Activated naive CD4-positive, alpha-beta T cell treated with anti-CD3 and anti-CD28 coated beads, Interleukin-2, amount 50 U/mL, for 72 hours (primary cell): ENCODE measurements around the gene MUCL3. TPM values are rescaled to one million over a fixed set of nuclear protein-coding genes. Genes with fewer than 3 reads are reported as not detected.
"Not testable (repeated sequence)": the region's sequence is repeated elsewhere in the genome, so short reads cannot be mapped to it uniquely, and the experiment has no call there.

Experiments
- ATAC-seq, 2 donors: fragments of 150-1000 bp; cut with Tn5 transposase; 2 replicates each; pipeline ENCODE4 v1.10.0; 2021; ENCODE audit warnings: mild to moderate bottlenecking in 2 of 2, moderate library complexity in 2 of 2
- DNase-seq, 2 donors: peaks; one replicate each; pipeline ENCODE4 v3.0.0; 2021 to 2022; ENCODE audit warnings: low spot score in 2 of 2
- H3K27ac Mint-ChIP-seq, 2 donors: one replicate each; pipeline ENCODE4 v1.8.0; 2022; ENCODE audit warnings: mild to moderate bottlenecking in 2 of 2, mixed read lengths in 2 of 2
- H3K36me3 Mint-ChIP-seq, 2 donors: one replicate each; pipeline ENCODE4 v1.8.0; 2022; ENCODE audit warnings: mixed read lengths in 2 of 2
- H3K9me3 Mint-ChIP-seq, 2 donors: one replicate each; pipeline ENCODE4 v1.8.0; 2022; ENCODE audit warnings: mixed read lengths in 2 of 2
- total RNA-seq, 2 donors: library from RNA; stranded (reverse); gene quantifications; one replicate each; pipeline ENCODE4 v1.2.3, GENCODE V29; 2022

MUCL3 gene
- total RNA-seq, 2 donors from 2014 or later, result not detected

GRCh38 chr6:30954631-30955366 lies 14.0 kb downstream of the MUCL3 start:
- H3K36me3 Mint-ChIP-seq, result peaks cover 0 to 9% of the 10 kb centered on the region in 2 donors
- no peak overlapping the region for H3K27ac Mint-ChIP-seq
- ATAC-seq, result peak in 1 of 2 donors; percentile 12
- peaks cover 10 to 12% of the 10 kb centered on the region in 2 donors for H3K9me3 Mint-ChIP-seq
- DNase-seq, result no peak

- peaks cover 0 to 5% of the 10 kb centered on the region in 2 donors for H3K36me3 Mint-ChIP-seq
- peaks cover 5 to 11% of the 10 kb centered on the region in 2 donors for H3K9me3 Mint-ChIP-seq
- H3K27ac Mint-ChIP-seq, result peak overlapping the region in 1 of 2 donors; percentile 34
- ATAC-seq, result peak; percentile 88 to 90
- peak; percentile 71 to 72 for DNase-seq
Observed at GRCh38 chr6:30955367-30956042, 14.7 kb downstream of the MUCL3 start.

GRCh38 chr6:30957716-30958115 lies 16.9 kb downstream of the MUCL3 start:
- no peaks in the 10 kb centered on the region for H3K36me3 Mint-ChIP-seq
- H3K9me3 Mint-ChIP-seq, result no peaks in the 10 kb centered on the region
- DNase-seq (no peak), ATAC-seq (no peak)
- no peak overlapping the region for H3K27ac Mint-ChIP-seq

GRCh38 chr6:30960907-30961673 lies 20.3 kb downstream of the MUCL3 start:
- Mint-ChIP-seq H3K9me3 (no peaks in the 10 kb centered on the region), H3K27ac (peak overlapping the region in 1 of 2 donors; percentile 44), H3K36me3 (no peaks in the 10 kb centered on the region)
- ATAC-seq (no peak), DNase-seq (no peak)

GRCh38 chr6:30962716-30963115 lies 21.9 kb downstream of the MUCL3 start:
- Mint-ChIP-seq H3K9me3 (no peaks in the 10 kb centered on the region), H3K27ac (no peak overlapping the region), H3K36me3 (no peaks in the 10 kb centered on the region)
- ATAC-seq, result no peak
- DNase-seq, result no peak

GRCh38 chr6:30963641-30964040 lies 22.9 kb downstream of the MUCL3 start:
- Mint-ChIP-seq H3K36me3 (no peaks in the 10 kb centered on the region), H3K27ac (no peak overlapping the region), H3K9me3 (no peaks in the 10 kb centered on the region)
- ATAC-seq, result no peak
- no peak for DNase-seq

GRCh38 chr6:30964075-30964474 lies 23.3 kb downstream of the MUCL3 start:
- peak; percentile 28 to 65 for ATAC-seq
- no peaks in the 10 kb centered on the region for H3K9me3 Mint-ChIP-seq
- DNase-seq, result no peak

GRCh38 chr6:30965140-30965601 lies 24.4 kb downstream of the MUCL3 start:
- Mint-ChIP-seq H3K36me3 (no peaks in the 10 kb centered on the region), H3K27ac (peak overlapping the region in 1 of 2 donors; percentile 32), H3K9me3 (no peaks in the 10 kb centered on the region)
- DNase-seq, result no peak
- peak in 1 of 2 donors; percentile 69 for ATAC-seq

More at GRCh38 chr6:30964075-30964474, 23.3 kb downstream of the MUCL3 start:
- H3K27ac Mint-ChIP-seq, result peak overlapping the region in 1 of 2 donors; percentile 32
- H3K36me3 Mint-ChIP-seq, result no peaks in the 10 kb centered on the region

GRCh38 chr6:30966154-30966553 lies 25.4 kb downstream of the MUCL3 start:
- ATAC-seq, result no peak
- no peak for DNase-seq
- Mint-ChIP-seq H3K9me3 (no peaks in the 10 kb centered on the region), H3K36me3 (no peaks in the 10 kb centered on the region), H3K27ac (peak overlapping the region in 1 of 2 donors; percentile 12)

GRCh38 chr6:30969171-30969570 lies 28.4 kb downstream of the MUCL3 start:
- not testable (repeated sequence) for H3K9me3 Mint-ChIP-seq, DNase-seq, H3K27ac Mint-ChIP-seq, H3K36me3 Mint-ChIP-seq, ATAC-seq

- Mint-ChIP-seq H3K27ac (peak overlapping the region in 1 of 2 donors; percentile 44), H3K36me3 (no peaks in the 10 kb centered on the region), H3K9me3 (no peaks in the 10 kb centered on the region)
- ATAC-seq (no peak), DNase-seq (no peak)
Observed at GRCh38 chr6:30970946-30971345, 30.2 kb downstream of the MUCL3 start.

GRCh38 chr6:30972816-30973215 lies 32.0 kb downstream of the MUCL3 start:
- DNase-seq (no peak), ATAC-seq (no peak)
- Mint-ChIP-seq H3K9me3 (no peaks in the 10 kb centered on the region), H3K27ac (no peak overlapping the region), H3K36me3 (no peaks in the 10 kb centered on the region)

- no peak for ATAC-seq
- Mint-ChIP-seq H3K27ac (no peak overlapping the region), H3K9me3 (no peaks in the 10 kb centered on the region), H3K36me3 (no peaks in the 10 kb centered on the region)
- no peak for DNase-seq
Observed at GRCh38 chr6:30974490-30975252, 33.9 kb downstream of the MUCL3 start.

- DNase-seq, result no peak
- H3K9me3 Mint-ChIP-seq, result no peaks in the 10 kb centered on the region
- no peak overlapping the region for H3K27ac Mint-ChIP-seq
- ATAC-seq, result no peak
- no peaks in the 10 kb centered on the region for H3K36me3 Mint-ChIP-seq
Observed at GRCh38 chr6:30979141-30979540, 38.4 kb downstream of the MUCL3 start.

- no peak for DNase-seq
- Mint-ChIP-seq H3K9me3 (no peaks in the 10 kb centered on the region), H3K36me3 (no peaks in the 10 kb centered on the region), H3K27ac (no peak overlapping the region)
- ATAC-seq, result no peak
Observed at GRCh38 chr6:30979690-30980089, 38.9 kb downstream of the MUCL3 start.
